ENCODE measurements around the gene ZNF439. TPM values are rescaled to one million over a fixed set of nuclear protein-coding genes. Genes with fewer than 3 reads are reported as not detected.
"Not testable (repeated sequence)": the region's sequence is repeated elsewhere in the genome, so short reads cannot be mapped to it uniquely, and the experiment has no call there.

The ZNF439 gene
- polyA plus RNA-seq, 5 donors = 12.8 to 22.7 (median 18.5) TPM

- not testable (repeated sequence) for DNase-seq
These were observed 19.2 kb downstream of the ZNF439 start for GRCh38 chr19:11867766-11868165.

- no peak for DNase-seq
These were observed 19.7 kb downstream of the ZNF439 start for GRCh38 chr19:11868188-11868587.

- DNase-seq = no peak
These were observed 24.1 kb downstream of the ZNF439 start for GRCh38 chr19:11872624-11873023.

GRCh38 chr19:11873762-11874161, 25.2 kb downstream of the ZNF439 start:
- DNase-seq = no peak

- DNase-seq = not testable (repeated sequence)
These were observed 31.3 kb downstream of the ZNF439 start for GRCh38 chr19:11879687-11880266.

GRCh38 chr19:11880598-11880997, 32.1 kb downstream of the ZNF439 start:
- DNase-seq = no peak

GRCh38 chr19:11881151-11881800, 32.8 kb downstream of the ZNF439 start:
- DNase-seq = peak; percentile 38 to 53

GRCh38 chr19:11882606-11883005, 34.1 kb downstream of the ZNF439 start:
- DNase-seq = no peak

- DNase-seq = no peak
These were observed 38.7 kb downstream of the ZNF439 start for GRCh38 chr19:11887234-11887610.

GRCh38 chr19:11887611-11888531, 39.3 kb downstream of the ZNF439 start, which contains the start of gene ZNF69:
TSS of gene ZNF69 (plus strand) at chr19:11887782. CDS start at chr19:11887924, 142 bp downstream.
- peak; percentile 82 to 84 for DNase-seq

GRCh38 chr19:11889901-11890300, 41.4 kb downstream of the ZNF439 start:
- DNase-seq = not testable (repeated sequence)

GRCh38 chr19:11890634-11891033, 42.1 kb downstream of the ZNF439 start:
- DNase-seq = no peak

GRCh38 chr19:11894851-11895250, 46.3 kb downstream of the ZNF439 start:
- DNase-seq = no peak

- DNase-seq = no peak
These were observed 53.7 kb downstream of the ZNF439 start for GRCh38 chr19:11902228-11902627.

- no peak for DNase-seq
These were observed 57.4 kb downstream of the ZNF439 start for GRCh38 chr19:11905928-11906327.

- DNase-seq = not testable (repeated sequence)
These were observed 63.4 kb downstream of the ZNF439 start for GRCh38 chr19:11911937-11912336.

- DNase-seq = not testable (repeated sequence)
These were observed 66.0 kb downstream of the ZNF439 start for GRCh38 chr19:11914417-11915051.

Other genes with a start within 250 kb of the ZNF439 start
- 10 to 100 TPM in 2 of 5 donors, 1 to 10 TPM in 3; 7.0 to 11.0 (median 9.0) TPM for gene ZNF823, start 109.8 kb upstream of the ZNF439 start, polyA plus RNA-seq (ENCODE audit: insufficient read depth in 1 of 5, insufficient read length in 5 of 5, low replicate concordance in 1 of 5)
- gene ZNF441, start 81.7 kb upstream of the ZNF439 start, polyA plus RNA-seq (ENCODE audit: insufficient read depth in 1 of 5, insufficient read length in 5 of 5, low replicate concordance in 1 of 5) = 10 to 100 TPM in 4 of 5 donors, 1 to 10 TPM in 1; 8.1 to 16.3 (median 12.3) TPM
- gene ZNF491, start 50.2 kb upstream of the ZNF439 start, polyA plus RNA-seq (ENCODE audit: insufficient read depth in 1 of 5, insufficient read length in 5 of 5, low replicate concordance in 1 of 5) = 10 to 100 TPM in 1 of 5 donors, 1 to 10 TPM in 4; 6.3 to 11.8 (median 8.3) TPM
- 10 to 100 TPM; 15.3 to 25.4 (median 23.2) TPM for gene ZNF440, start 34.5 kb upstream of the ZNF439 start, polyA plus RNA-seq (ENCODE audit: insufficient read depth in 1 of 5, insufficient read length in 5 of 5, low replicate concordance in 1 of 5)
- 10 to 100 TPM; 10.1 to 26.0 (median 17.6) TPM for gene ZNF69, start 39.1 kb downstream of the ZNF439 start, polyA plus RNA-seq (ENCODE audit: insufficient read depth in 1 of 5, insufficient read length in 5 of 5, low replicate concordance in 1 of 5)
- gene ZNF700, start 76.4 kb downstream of the ZNF439 start, polyA plus RNA-seq (ENCODE audit: insufficient read depth in 1 of 5, insufficient read length in 5 of 5, low replicate concordance in 1 of 5) = 10 to 100 TPM; 17.0 to 25.4 (median 20.2) TPM
- 10 to 100 TPM in 1 of 5 donors, 1 to 10 TPM in 4; 5.3 to 11.1 (median 8.3) TPM for gene ZNF763, start 116.3 kb downstream of the ZNF439 start, polyA plus RNA-seq (ENCODE audit: insufficient read depth in 1 of 5, insufficient read length in 5 of 5, low replicate concordance in 1 of 5)
- 10 to 100 TPM; 13.1 to 19.1 (median 17.5) TPM for gene ZNF433, start 187.0 kb downstream of the ZNF439 start, polyA plus RNA-seq (ENCODE audit: insufficient read depth in 1 of 5, insufficient read length in 5 of 5, low replicate concordance in 1 of 5)
- gene ZNF878, start 204.2 kb downstream of the ZNF439 start, polyA plus RNA-seq (ENCODE audit: insufficient read depth in 1 of 5, insufficient read length in 5 of 5, low replicate concordance in 1 of 5) = 1 to 10 TPM; 1.1 to 1.6 (median 1.4) TPM
- 10 to 100 TPM; 11.4 to 26.6 (median 23.8) TPM for gene ZNF844, start 216.0 kb downstream of the ZNF439 start, polyA plus RNA-seq (ENCODE audit: insufficient read depth in 1 of 5, insufficient read length in 5 of 5, low replicate concordance in 1 of 5)